Keratinocyte (primary cell): ENCODE data around the gene SUFU.

Experiments
- EZH2 ChIP-seq: IDR thresholded peaks from one replicate; pipeline ENCODE4 v1.6.1; 2012; ENCODE audit warnings: inconsistent platforms, mild to moderate bottlenecking, low read length, moderate library complexity
- TF ChIP-seq, protein P1 (sequence below), 3 experiments: IDR thresholded peaks in 1 of 3; conservative IDR thresholded peaks in 1 of 3; optimal IDR thresholded peaks in 1 of 3; 2 replicates in 2 of 3; 3 replicates in 1 of 3; pipeline versions ENCODE3 to v1.5.1; 2011; ENCODE audit warnings: low read length in 3 of 3, mild to moderate bottlenecking in 3 of 3, moderate library complexity in 2 of 3, control low read depth in 1 of 3, inconsistent platforms in 1 of 3; ENCODE audit not compliant: insufficient read depth in 2 of 3; ENCODE audit errors: extremely low read depth in 1 of 3

- TF ChIP-seq, protein P1, sequence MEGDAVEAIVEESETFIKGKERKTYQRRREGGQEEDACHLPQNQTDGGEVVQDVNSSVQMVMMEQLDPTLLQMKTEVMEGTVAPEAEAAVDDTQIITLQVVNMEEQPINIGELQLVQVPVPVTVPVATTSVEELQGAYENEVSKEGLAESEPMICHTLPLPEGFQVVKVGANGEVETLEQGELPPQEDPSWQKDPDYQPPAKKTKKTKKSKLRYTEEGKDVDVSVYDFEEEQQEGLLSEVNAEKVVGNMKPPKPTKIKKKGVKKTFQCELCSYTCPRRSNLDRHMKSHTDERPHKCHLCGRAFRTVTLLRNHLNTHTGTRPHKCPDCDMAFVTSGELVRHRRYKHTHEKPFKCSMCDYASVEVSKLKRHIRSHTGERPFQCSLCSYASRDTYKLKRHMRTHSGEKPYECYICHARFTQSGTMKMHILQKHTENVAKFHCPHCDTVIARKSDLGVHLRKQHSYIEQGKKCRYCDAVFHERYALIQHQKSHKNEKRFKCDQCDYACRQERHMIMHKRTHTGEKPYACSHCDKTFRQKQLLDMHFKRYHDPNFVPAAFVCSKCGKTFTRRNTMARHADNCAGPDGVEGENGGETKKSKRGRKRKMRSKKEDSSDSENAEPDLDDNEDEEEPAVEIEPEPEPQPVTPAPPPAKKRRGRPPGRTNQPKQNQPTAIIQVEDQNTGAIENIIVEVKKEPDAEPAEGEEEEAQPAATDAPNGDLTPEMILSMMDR (optimal IDR thresholded peaks at IDR 0.05 in 1 of 3, IDR thresholded peaks at IDR 0.05 in 1 of 3, conservative IDR thresholded peaks at IDR 0.05 in 1 of 3; ENCODE audit: extremely low read depth in 1 of 3, insufficient read depth in 2 of 3, low read length in 3 of 3) = peak in 1 of 3 experiments; percentile 8
- TF ChIP-seq EZH2 = no peak
These were observed 1.2 kb upstream of the SUFU start, which contains the start of gene ACTR1A for GRCh38 chr10:102502337-102503151.
